ENCODE data around the gene ZNF207. TPM values are rescaled to one million over a fixed set of nuclear protein-coding genes. Genes with fewer than 3 reads are reported as not detected.

ZNF207 gene
- total and polyA plus RNA-seq, 10 of the 15 experiments (the other 5 are each of a cell fraction or from before 2014, with no cell fraction given), result 156 to 348 (median 205) TPM

- 52% methylated on average over 4 of the region's 4 CpGs for WGBS (ENCODE audit: insufficient coverage, insufficient replicate concordance, low lambda C conversion rate, missing lambda C conversion rate)
- BruUV-seq (replicated peaks), result no TSS peak
- no peak for ATAC-seq
Observed at GRCh38 chr17:32317353-32317752, 32.6 kb upstream of the ZNF207 start.

DNA sequence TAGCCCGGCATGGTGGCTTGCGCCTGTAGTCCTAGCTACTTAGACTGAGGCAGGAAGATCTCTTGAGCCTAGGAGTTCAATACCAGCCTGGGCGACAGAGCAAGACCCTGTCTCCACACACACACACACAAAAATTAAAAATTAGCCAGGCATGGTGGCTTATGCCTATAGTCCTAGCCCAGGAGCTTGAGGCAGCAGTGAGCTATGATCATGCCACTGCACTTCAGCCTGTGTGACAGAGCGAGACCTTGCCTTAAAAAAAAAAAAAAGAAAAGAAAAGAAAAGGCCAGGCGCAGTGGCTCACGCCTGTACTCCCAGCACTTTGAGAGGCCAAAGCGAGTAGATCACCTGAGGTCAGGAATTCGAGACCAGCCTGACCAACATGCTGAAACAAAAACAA lies 31.9 kb upstream of the ZNF207 start:
- H3K4me1 ChIP-seq (ENCODE audit: control insufficient read depth, insufficient read depth, low read length), result no peaks in the 10 kb centered on the region
- no peak for FAIRE-seq
- peaks cover 0 to 4% of the 10 kb centered on the region in 2 experiments; a peak in 3 of 4 replicates for H3K27me3 ChIP-seq (replicated peaks in 1 of 2; ENCODE audit: control insufficient read depth in 2 of 2, insufficient read depth in 2 of 2, low read length in 1 of 2)
- SMC1A ChIA-PET (ENCODE audit: uncharacterized antibody, unreplicated experiment), result interaction anchor here (0.9 to 3.6 kb wide), 8 partner anchors 10 to 114 kb away, joined by 3 to 22 read pairs (median 6); no protein-coding TSS in a partner anchor
- no peak overlapping the region for H3K9ac ChIP-seq (ENCODE audit: control insufficient read depth, insufficient read depth, low read length)
- no peak for TF ChIP-seq E2F8 (IDR thresholded peaks at IDR 0.05; ENCODE audit: low read depth, partially characterized antibody)
- TF ChIP-seq, protein P1, sequence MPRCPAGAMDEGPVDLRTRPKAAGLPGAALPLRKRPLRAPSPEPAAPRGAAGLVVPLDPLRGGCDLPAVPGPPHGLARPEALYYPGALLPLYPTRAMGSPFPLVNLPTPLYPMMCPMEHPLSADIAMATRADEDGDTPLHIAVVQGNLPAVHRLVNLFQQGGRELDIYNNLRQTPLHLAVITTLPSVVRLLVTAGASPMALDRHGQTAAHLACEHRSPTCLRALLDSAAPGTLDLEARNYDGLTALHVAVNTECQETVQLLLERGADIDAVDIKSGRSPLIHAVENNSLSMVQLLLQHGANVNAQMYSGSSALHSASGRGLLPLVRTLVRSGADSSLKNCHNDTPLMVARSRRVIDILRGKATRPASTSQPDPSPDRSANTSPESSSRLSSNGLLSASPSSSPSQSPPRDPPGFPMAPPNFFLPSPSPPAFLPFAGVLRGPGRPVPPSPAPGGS (IDR thresholded peaks at IDR 0.05; ENCODE audit: borderline replicate concordance, insufficient read depth, low read depth, low read length, poor library complexity, severe bottlenecking), result no peak
- 67% methylated on average over 6 of the region's 8 CpGs for whole genome bisulfite sequencing (ENCODE audit: insufficient coverage, insufficient replicate concordance, low lambda C conversion rate, missing lambda C conversion rate)
- RAD21 ChIA-PET (ENCODE audit: unreplicated experiment), result interaction anchor here (0.6 to 5.8 kb wide), 7 partner anchors 11 to 311 kb away, joined by 3 to 53 read pairs (median 3); partner anchors contain the start of gene LRRC37B
- POLR2A ChIA-PET, result interaction anchor here (0.5 to 0.8 kb wide), 3 partner anchors 33 to 175 kb away, joined by 3 to 6 read pairs (median 5); no protein-coding TSS in a partner anchor
- no peak overlapping the region for H2AFZ ChIP-seq (ENCODE audit: control insufficient read depth, low read depth, low read length)
- H3K36me3 ChIP-seq (ENCODE audit: control insufficient read depth in 2 of 2, insufficient read depth in 2 of 2, low read length in 1 of 2), result no peaks in the 10 kb centered on the region
- H3K27ac ChIP-seq (ENCODE audit: control insufficient read depth, insufficient read depth), result no peak overlapping the region
- in situ Hi-C loops (cut with MboI), result no loop called here
- no peak overlapping the region for H3K4me2 ChIP-seq (ENCODE audit: control insufficient read depth, insufficient read depth)
- no peaks in the 10 kb centered on the region for H3K9me3 ChIP-seq (replicated peaks; ENCODE audit: control insufficient read depth, insufficient read depth, low read length)
- no peaks in the 10 kb centered on the region for H3K79me2 ChIP-seq (ENCODE audit: control insufficient read depth, insufficient read depth, low read length)
- no peak overlapping the region for H3K4me3 ChIP-seq
- intact Hi-C loops (cut with micrococcal nuclease; ENCODE audit: unreplicated experiment), result loop anchor here (5.0 kb wide), 1 partner anchor 116 kb away; no protein-coding TSS in a partner anchor
- no TSS peak for BruUV-seq (replicated peaks)
- no peak for ATAC-seq
- no peak for DNase-seq (ENCODE audit: low read depth, low spot score)
- H4K20me1 ChIP-seq (ENCODE audit: control insufficient read depth, insufficient read depth), result no peaks in the 10 kb centered on the region
- CTCF ChIA-PET, result interaction anchor here (0.6 to 7.9 kb wide), 11 partner anchors 10 to 593 kb away, joined by 3 to 132 read pairs (median 8); no protein-coding TSS in a partner anchor

More at GRCh38 chr17:32317353-32317752, 32.6 kb upstream of the ZNF207 start:
- Histone ChIP-seq H3K9me3 (replicated peaks; ENCODE audit: control insufficient read depth, insufficient read depth, low read length) (no peaks in the 10 kb centered on the region), H4K20me1 (ENCODE audit: control insufficient read depth, insufficient read depth) (no peaks in the 10 kb centered on the region), H3K9ac (ENCODE audit: control insufficient read depth, insufficient read depth, low read length) (no peak overlapping the region), H2AFZ (ENCODE audit: control insufficient read depth, low read depth, low read length) (no peak overlapping the region), H3K79me2 (ENCODE audit: control insufficient read depth, insufficient read depth, low read length) (no peaks in the 10 kb centered on the region), H3K4me3 (no peak overlapping the region), H3K27ac (ENCODE audit: control insufficient read depth, insufficient read depth) (no peak overlapping the region), H3K36me3 (ENCODE audit: control insufficient read depth in 2 of 2, insufficient read depth in 2 of 2, low read length in 1 of 2) (no peaks in the 10 kb centered on the region), H3K27me3 (replicated peaks in 1 of 2; ENCODE audit: control insufficient read depth in 2 of 2, insufficient read depth in 2 of 2, low read length in 1 of 2) (peaks cover 0 to 4% of the 10 kb centered on the region in 2 experiments; a peak in 3 of 4 replicates), H3K4me2 (ENCODE audit: control insufficient read depth, insufficient read depth) (no peak overlapping the region), H3K4me1 (ENCODE audit: control insufficient read depth, insufficient read depth, low read length) (no peaks in the 10 kb centered on the region)
- ChIA-PET CTCF (interaction anchor here (2.4 to 7.9 kb wide), 5 partner anchors 14 to 114 kb away, joined by 8 to 132 read pairs (median 18); no protein-coding TSS in a partner anchor), POLR2A (interaction anchor here (0.5 kb wide), 1 partner anchor 102 kb away, joined by 4 read pairs; no protein-coding TSS in a partner anchor), RAD21 (ENCODE audit: unreplicated experiment) (interaction anchor here (5.8 kb wide), 1 partner anchor 65 kb away, joined by 53 read pairs; no protein-coding TSS in a partner anchor), SMC1A (ENCODE audit: uncharacterized antibody, unreplicated experiment) (interaction anchor here (1.0 to 3.6 kb wide), 6 partner anchors 13 to 114 kb away, joined by 3 to 22 read pairs (median 6); no protein-coding TSS in a partner anchor)
- in situ Hi-C loops (cut with MboI) (no loop called here), intact Hi-C loops (cut with micrococcal nuclease; ENCODE audit: unreplicated experiment) (loop anchor here (5.0 kb wide), 1 partner anchor 115 kb away; no protein-coding TSS in a partner anchor)
- TF ChIP-seq, protein P1 (IDR thresholded peaks at IDR 0.05; ENCODE audit: borderline replicate concordance, insufficient read depth, low read depth, low read length, poor library complexity, severe bottlenecking), result no peak
- TF ChIP-seq SUZ12 (IDR thresholded peaks at IDR 0.05; ENCODE audit: unreplicated experiment) (no peak), KLF5 (IDR thresholded peaks at IDR 0.05; ENCODE audit: partially characterized antibody) (no peak)
- FAIRE-seq, result no peak
- DNase-seq (ENCODE audit: low read depth, low spot score), result no peak
